ENCODE data around the gene TMEM138. TPM values are rescaled to one million over a fixed set of nuclear protein-coding genes. Genes with fewer than 3 reads are reported as not detected.

TMEM138 gene
- total RNA-seq, 2 experiments from 2014 or later: 31.1 to 48.8 TPM

DNA sequence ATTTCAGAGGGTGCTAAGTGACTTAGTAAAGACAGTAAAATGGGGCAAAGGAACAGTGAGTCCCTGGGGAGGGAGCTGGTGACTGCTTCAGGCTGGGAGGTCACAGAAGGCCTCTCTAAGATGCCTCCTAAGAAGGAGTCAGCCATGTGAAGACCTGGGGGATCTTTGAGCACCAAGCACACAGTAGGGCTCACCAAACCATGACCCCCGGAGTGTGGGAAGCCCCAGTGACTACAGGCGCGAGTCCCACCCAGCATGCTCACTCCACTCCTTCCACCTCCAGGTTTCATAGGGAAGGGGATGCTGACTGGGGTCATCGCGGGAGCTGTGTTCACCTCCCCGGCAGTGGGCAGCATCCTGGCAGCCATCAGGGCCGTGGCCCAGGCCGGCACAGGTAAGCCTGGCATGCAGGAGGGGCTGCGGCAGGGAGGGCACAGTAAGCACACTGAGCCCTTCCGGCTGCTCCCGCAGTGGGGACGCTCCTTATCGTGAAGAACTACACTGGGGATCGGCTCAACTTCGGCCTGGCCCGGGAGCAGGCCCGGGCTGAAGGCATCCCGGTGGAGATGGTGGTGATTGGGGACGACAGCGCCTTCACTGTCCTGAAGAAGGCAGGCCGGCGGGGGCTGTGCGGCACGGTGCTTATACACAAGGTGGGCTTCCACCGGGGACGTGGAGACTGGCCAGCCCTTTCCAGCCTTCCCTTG is 23.2 kb upstream of the TMEM138 start:
- ChIA-PET POLR2A (interaction anchor here (1.1 kb wide), 1 partner anchor 18 kb away, joined by 4 read pairs; no protein-coding TSS in a partner anchor), CTCF (ENCODE audit: unreplicated experiment) (no interaction called here)
- Histone ChIP-seq H3K4me3 (ENCODE audit: low read depth, low read length, poor library complexity, severe bottlenecking) (no peak overlapping the region), H3K4me1 (ENCODE audit: insufficient read depth, low read length, poor library complexity, severe bottlenecking) (peaks cover 28% of the 10 kb centered on the region), H3K9me2 (ENCODE audit: insufficient read depth, low read length) (no peaks in the 10 kb centered on the region), H3K27ac (ENCODE audit: low read depth, low read length, poor library complexity, severe bottlenecking) (no peak overlapping the region), H3K4me2 (ENCODE audit: low read length) (no peak overlapping the region), H3K9me3 (ENCODE audit: low read length) (no peaks in the 10 kb centered on the region), H4K20me1 (ENCODE audit: insufficient read depth, low read length) (no peaks in the 10 kb centered on the region), H3K36me3 (ENCODE audit: insufficient read depth, low read length) (peaks cover 15% of the 10 kb centered on the region), H3K79me2 (ENCODE audit: insufficient read depth, low read depth, low read length) (no peaks in the 10 kb centered on the region; the same call in 1 of the 2 replicates), H2AFZ (ENCODE audit: low read length) (no peak overlapping the region)
- no TSS peak for BruUV-seq (replicated peaks)
- no peak for TF ChIP-seq EZH2phosphoT487 (IDR thresholded peaks at IDR 0.05; ENCODE audit: borderline replicate concordance, low read depth, low read length)
- TF ChIP-seq CTCF (conservative IDR thresholded peaks at IDR 0.05; ENCODE audit: low read length): no peak
- intact Hi-C loops (cut with micrococcal nuclease; ENCODE audit: unreplicated experiment): no loop called here
- no peak for DNase-seq (ENCODE audit: low spot score)

DNA sequence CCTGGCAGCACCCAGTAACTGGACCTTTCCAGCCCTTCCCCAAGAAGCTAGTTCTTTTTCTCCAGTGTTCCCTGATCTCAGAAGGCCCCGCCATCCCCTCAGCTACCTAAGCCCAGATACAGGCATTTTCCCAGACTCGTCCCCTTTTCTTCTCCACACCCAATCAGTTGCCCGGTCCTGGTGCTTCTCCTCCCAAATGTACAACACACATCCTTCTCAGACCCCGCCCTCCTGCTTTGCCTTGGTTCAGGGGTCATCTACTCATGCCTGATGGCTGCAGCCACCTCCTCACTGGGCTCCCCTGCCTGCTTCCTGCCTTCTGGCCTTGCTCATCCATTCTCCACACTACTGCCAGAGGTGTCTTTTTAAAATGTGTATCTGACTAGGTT is 22.7 kb upstream of the TMEM138 start:
- Histone ChIP-seq H3K4me2 (ENCODE audit: low read length) (no peak overlapping the region), H3K9me3 (ENCODE audit: low read length) (no peaks in the 10 kb centered on the region), H2AFZ (ENCODE audit: low read length) (no peak overlapping the region), H3K4me1 (ENCODE audit: insufficient read depth, low read length, poor library complexity, severe bottlenecking) (peaks cover 22% of the 10 kb centered on the region), H4K20me1 (ENCODE audit: insufficient read depth, low read length) (no peaks in the 10 kb centered on the region), H3K4me3 (ENCODE audit: low read depth, low read length, poor library complexity, severe bottlenecking) (no peak overlapping the region), H3K36me3 (ENCODE audit: insufficient read depth, low read length) (peaks cover 15% of the 10 kb centered on the region), H3K27ac (ENCODE audit: low read depth, low read length, poor library complexity, severe bottlenecking) (no peak overlapping the region), H3K9me2 (ENCODE audit: insufficient read depth, low read length) (no peaks in the 10 kb centered on the region), H3K79me2 (ENCODE audit: insufficient read depth, low read depth, low read length) (no peaks in the 10 kb centered on the region)
- POLR2A ChIA-PET: interaction anchor here (1.1 kb wide), 1 partner anchor 17 kb away, joined by 4 read pairs; no protein-coding TSS in a partner anchor
- DNase-seq (ENCODE audit: low spot score): no peak
- CTCF ChIA-PET (ENCODE audit: unreplicated experiment): no interaction called here
- TF ChIP-seq EZH2phosphoT487 (IDR thresholded peaks at IDR 0.05; ENCODE audit: borderline replicate concordance, low read depth, low read length) (no peak), CTCF (conservative IDR thresholded peaks at IDR 0.05; ENCODE audit: low read length) (no peak)
- intact Hi-C loops (cut with micrococcal nuclease; ENCODE audit: unreplicated experiment): no loop called here
- BruUV-seq (replicated peaks): no TSS peak

DNA sequence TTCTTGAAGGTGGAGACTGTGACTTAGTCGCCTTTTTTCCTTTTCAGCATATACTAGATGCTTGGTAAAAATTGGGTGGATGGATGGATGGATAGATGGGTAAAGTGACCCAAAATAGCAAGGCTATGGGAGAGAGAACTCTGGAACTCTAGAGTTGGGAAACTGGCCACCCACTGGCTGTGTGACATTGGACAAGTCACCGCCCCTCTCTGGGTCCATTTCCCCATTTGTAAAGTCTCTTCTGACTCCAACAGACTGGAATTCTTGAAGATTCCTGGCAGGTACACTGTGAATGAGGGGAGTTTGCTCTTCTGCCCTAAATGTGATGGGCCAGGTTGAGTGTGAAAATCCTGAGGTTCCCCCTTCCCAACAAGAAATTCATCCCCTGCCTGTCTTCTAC is 21.2 kb upstream of the TMEM138 start:
- TF ChIP-seq CTCF (conservative IDR thresholded peaks at IDR 0.05; ENCODE audit: low read length) (no peak), EZH2phosphoT487 (IDR thresholded peaks at IDR 0.05; ENCODE audit: borderline replicate concordance, low read depth, low read length) (no peak)
- ChIA-PET CTCF (ENCODE audit: unreplicated experiment) (no interaction called here), POLR2A (no interaction called here)
- Histone ChIP-seq H3K79me2 (ENCODE audit: insufficient read depth, low read depth, low read length) (no peaks in the 10 kb centered on the region), H3K4me2 (ENCODE audit: low read length) (no peak overlapping the region), H3K27ac (ENCODE audit: low read depth, low read length, poor library complexity, severe bottlenecking) (no peak overlapping the region), H4K20me1 (ENCODE audit: insufficient read depth, low read length) (no peaks in the 10 kb centered on the region), H3K4me3 (ENCODE audit: low read depth, low read length, poor library complexity, severe bottlenecking) (no peak overlapping the region), H3K4me1 (ENCODE audit: insufficient read depth, low read length, poor library complexity, severe bottlenecking) (peaks cover 7% of the 10 kb centered on the region), H3K9me3 (ENCODE audit: low read length) (no peaks in the 10 kb centered on the region), H3K9me2 (ENCODE audit: insufficient read depth, low read length) (no peaks in the 10 kb centered on the region), H3K36me3 (ENCODE audit: insufficient read depth, low read length) (peaks cover 28% of the 10 kb centered on the region), H2AFZ (ENCODE audit: low read length) (no peak overlapping the region)
- DNase-seq (ENCODE audit: low spot score): no peak
- no TSS peak for BruUV-seq (replicated peaks)
- intact Hi-C loops (cut with micrococcal nuclease; ENCODE audit: unreplicated experiment): no loop called here
